ENCODE data around the gene ATP6V1A. TPM values are rescaled to one million over a fixed set of nuclear protein-coding genes. Genes with fewer than 3 reads are reported as not detected.
A peak's percentile ranks its signal among the peaks of the same experiment; 100 is the strongest.

Gene ATP6V1A
- total RNA-seq (10 to 100 TPM; 24.1 to 26.1 TPM), polyA plus RNA-seq (10 to 100 TPM; 22.7 to 26.6 TPM)

DNA sequence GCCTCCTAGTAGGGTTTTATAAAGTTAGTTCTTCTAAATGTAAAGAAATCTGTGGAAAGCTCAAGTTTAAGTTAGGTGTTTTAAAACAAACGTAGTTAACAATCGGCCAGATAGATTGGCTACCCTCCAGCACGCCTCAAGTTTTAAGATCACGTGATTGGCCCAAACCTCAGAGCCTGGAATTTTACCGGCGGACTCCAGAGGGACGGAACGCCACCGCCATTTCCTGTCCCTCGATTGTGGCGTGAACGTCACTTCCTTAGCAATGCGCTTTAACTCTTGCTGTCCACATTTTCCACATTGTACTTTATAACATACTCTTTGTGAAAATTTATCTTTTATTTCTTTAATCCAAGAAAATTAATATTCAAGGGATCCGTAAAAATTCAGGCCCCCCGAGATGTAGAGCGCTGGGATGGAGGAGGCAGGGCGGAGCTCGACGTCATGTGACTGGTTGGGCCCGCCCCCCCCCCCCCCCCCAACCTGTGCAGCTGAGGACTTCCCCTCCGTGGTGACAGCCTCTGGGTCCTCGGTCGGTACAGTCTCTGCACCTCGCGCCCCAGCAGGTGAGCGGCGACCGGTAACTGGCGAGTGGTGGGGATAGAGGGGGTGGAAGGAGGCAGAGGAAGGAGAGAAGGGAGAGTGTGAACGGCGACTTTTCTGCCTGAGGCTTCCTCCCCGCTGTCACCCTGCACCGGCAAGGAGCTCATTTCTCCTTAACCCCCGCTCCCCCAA lies at the start of gene ATP6V1A:
ATP6V1A (plus strand) TSS at position 488 of the 735 bp plus-strand sequence. CDS start 31,719 bp downstream, outside the sequence.
- Mint-ChIP-seq H3K4me1 (peaks cover 39 to 78% (median 52%) of the 10 kb centered on the region in 4 donors), H3K9me3 (peaks cover 0 to 4% (median 0%) of the 10 kb centered on the region in 8 donors), H3K4me3 (peak within 1 kb of the TSS; percentile 92 to 100 (median 98)), H3K36me3 (peaks cover 0 to 17% of the 10 kb centered on the region in 2 donors), H3K27ac (peak within 1 kb of the TSS; percentile 100), H3K27me3 (no peaks in the 10 kb centered on the region)
- Histone ChIP-seq H3K27ac (ENCODE audit: low read depth, low read length) (peak within 1 kb of the TSS; percentile 99), H3K4me1 (ENCODE audit: insufficient read depth, low read length) (peaks cover 60% of the 10 kb centered on the region), H3K4me3 (ENCODE audit: low read length in 2 of 2) (peak within 1 kb of the TSS; percentile 87 to 99), H3K9me3 (ENCODE audit: control insufficient read depth in 1 of 2, low read length in 2 of 2) (no peaks in the 10 kb centered on the region), H3K36me3 (ENCODE audit: insufficient read depth, low read length) (no peaks in the 10 kb centered on the region), H3K27me3 (ENCODE audit: insufficient read depth, low read length) (no peaks in the 10 kb centered on the region)
- ChIA-PET CTCF (ENCODE audit: partially characterized antibody) (interaction anchor here (0.8 to 5.8 kb wide), 14 partner anchors 9 to 309 kb away, joined by 3 to 100 read pairs (median 8); partner anchors contain the start of genes CCDC191, GRAMD1C, QTRT2 and SPICE1), POLR2A (ENCODE audit: partially characterized antibody) (interaction anchor here (0.6 to 5.9 kb wide), 25 partner anchors 10 to 1353 kb away, joined by 3 to 87 read pairs (median 4); partner anchors contain the start of genes ATG3, CCDC191, QTRT2 and SLC35A5)
- intact Hi-C loops (cut with micrococcal nuclease) = loop anchor here (1.0 to 10.0 kb wide), 10 partner anchors 50 to 1401 kb away; partner anchors contain the start of genes ATG3, CCDC191, GRAMD1C and QTRT2
- peak; percentile 89 to 90 (median 89) for DNase-seq

DNA sequence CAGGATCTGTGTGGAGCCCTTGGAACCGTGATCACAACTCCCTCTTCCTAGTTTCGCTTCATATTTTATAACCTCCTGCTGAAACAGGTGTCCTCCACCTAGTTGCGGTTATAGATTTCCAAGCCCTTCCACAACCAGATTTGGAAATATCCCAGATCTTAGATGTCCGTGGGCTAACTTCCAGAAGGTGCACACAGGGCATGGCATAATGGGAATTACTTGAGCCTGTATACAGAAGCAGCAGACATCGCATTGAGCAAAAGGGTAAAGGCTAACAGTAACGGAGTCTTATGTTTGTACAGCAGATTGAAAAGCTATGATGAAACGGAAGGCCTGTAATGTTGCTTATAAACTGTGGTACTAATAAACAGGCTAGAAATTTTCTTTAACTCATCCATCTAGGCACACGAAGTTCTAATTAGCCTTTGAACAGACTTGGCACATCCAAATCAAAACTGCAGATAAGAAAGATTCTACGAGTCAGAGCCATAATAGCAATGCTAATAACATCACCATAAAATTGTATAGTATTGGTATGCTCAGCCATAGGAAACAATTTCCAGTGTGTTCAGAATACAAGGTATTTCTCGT lies 49.2 kb upstream of the ATP6V1A start:
- peak in 1 of 5 donors; percentile 21 for DNase-seq
- ChIA-PET CTCF (ENCODE audit: partially characterized antibody) (interaction anchor here (2.8 kb wide), 1 partner anchor 48 kb away, joined by 18 read pairs; the partner anchor contains the start of genes ATP6V1A and NAA50), POLR2A (ENCODE audit: partially characterized antibody) (interaction anchor here (0.6 to 7.8 kb wide), 3 partner anchors 49 to 360 kb away, joined by 3 to 87 read pairs (median 3); partner anchors contain the start of genes ATP6V1A and NAA50)
- Mint-ChIP-seq H3K4me1 (peaks cover 20 to 33% (median 25%) of the 10 kb centered on the region in 4 donors), H3K27ac (no peak overlapping the region), H3K36me3 (peaks cover 4 to 5% of the 10 kb centered on the region in 2 donors), H3K4me3 (no peak overlapping the region), H3K27me3 (no peaks in the 10 kb centered on the region), H3K9me3 (peaks cover 0 to 2% (median 0%) of the 10 kb centered on the region in 8 donors)
- H3K4me1 ChIP-seq (ENCODE audit: insufficient read depth, low read length) = peaks cover 46% of the 10 kb centered on the region
- H3K27me3 ChIP-seq (ENCODE audit: insufficient read depth, low read length) = no peaks in the 10 kb centered on the region
- intact Hi-C loops (cut with micrococcal nuclease) = loop anchor here (2.0 kb wide), 3 partner anchors 165 to 1135 kb away; partner anchors contain the start of genes SIDT1, SLC35A5 and SPICE1
- peak overlapping the region; percentile 74 to 90 for H3K4me3 ChIP-seq (ENCODE audit: low read length in 2 of 2)
- H3K27ac ChIP-seq (ENCODE audit: low read depth, low read length) = peak overlapping the region; percentile 86
- no peaks in the 10 kb centered on the region for H3K36me3 ChIP-seq (ENCODE audit: insufficient read depth, low read length)
- no peaks in the 10 kb centered on the region for H3K9me3 ChIP-seq (ENCODE audit: control insufficient read depth in 1 of 2, low read length in 2 of 2)

DNA sequence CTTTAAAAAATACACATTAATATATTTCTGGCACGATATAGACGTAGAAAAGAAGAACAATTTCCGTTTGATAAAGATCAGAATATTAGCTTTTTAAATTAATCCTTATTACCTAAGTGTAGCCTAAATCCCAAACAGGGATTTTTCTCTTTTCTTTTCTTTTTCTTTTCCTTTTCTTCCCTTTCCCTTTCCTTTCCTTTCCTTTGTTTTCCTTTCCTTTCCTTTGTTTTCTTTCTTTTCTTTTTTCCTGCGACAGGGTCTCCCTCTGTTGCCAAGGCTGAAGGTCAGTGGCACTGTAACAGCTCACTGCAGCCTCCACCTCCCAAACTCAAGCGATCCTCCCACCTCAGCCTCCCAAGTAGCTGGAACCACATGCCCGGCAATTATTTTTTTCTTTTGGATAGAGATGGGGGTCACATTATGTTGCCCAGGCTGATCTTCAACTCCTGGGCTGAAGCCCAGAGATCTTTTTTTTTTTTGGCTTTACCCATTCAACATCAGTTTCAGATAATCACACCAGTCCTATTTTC lies 48.6 kb upstream of the ATP6V1A start:
- peaks cover 44% of the 10 kb centered on the region for H3K4me1 ChIP-seq (ENCODE audit: insufficient read depth, low read length)
- Mint-ChIP-seq H3K9me3 (peaks cover 0 to 2% (median 0%) of the 10 kb centered on the region in 8 donors), H3K27me3 (no peaks in the 10 kb centered on the region), H3K36me3 (peaks cover 4 to 5% of the 10 kb centered on the region in 2 donors), H3K27ac (peak overlapping the region in 1 of 7 donors; percentile 60), H3K4me3 (peak overlapping the region in 2 of 8 donors; percentile 62 to 76), H3K4me1 (peaks cover 17 to 30% (median 22%) of the 10 kb centered on the region in 4 donors)
- ChIA-PET CTCF (ENCODE audit: partially characterized antibody) (interaction anchor here (2.8 kb wide), 1 partner anchor 47 kb away, joined by 18 read pairs; the partner anchor contains the start of genes ATP6V1A and NAA50), POLR2A (ENCODE audit: partially characterized antibody) (interaction anchor here (0.6 to 7.8 kb wide), 4 partner anchors 37 to 359 kb away, joined by 3 to 87 read pairs (median 3); partner anchors contain the start of genes ATP6V1A and NAA50)
- no peak for DNase-seq
- intact Hi-C loops (cut with micrococcal nuclease) = no loop called here
- no peak overlapping the region for H3K4me3 ChIP-seq (ENCODE audit: low read length in 2 of 2)
- H3K27me3 ChIP-seq (ENCODE audit: insufficient read depth, low read length) = no peaks in the 10 kb centered on the region
- peak overlapping the region; percentile 86 for H3K27ac ChIP-seq (ENCODE audit: low read depth, low read length)
- H3K36me3 ChIP-seq (ENCODE audit: insufficient read depth, low read length) = no peaks in the 10 kb centered on the region
- no peaks in the 10 kb centered on the region for H3K9me3 ChIP-seq (ENCODE audit: control insufficient read depth in 1 of 2, low read length in 2 of 2)

DNA sequence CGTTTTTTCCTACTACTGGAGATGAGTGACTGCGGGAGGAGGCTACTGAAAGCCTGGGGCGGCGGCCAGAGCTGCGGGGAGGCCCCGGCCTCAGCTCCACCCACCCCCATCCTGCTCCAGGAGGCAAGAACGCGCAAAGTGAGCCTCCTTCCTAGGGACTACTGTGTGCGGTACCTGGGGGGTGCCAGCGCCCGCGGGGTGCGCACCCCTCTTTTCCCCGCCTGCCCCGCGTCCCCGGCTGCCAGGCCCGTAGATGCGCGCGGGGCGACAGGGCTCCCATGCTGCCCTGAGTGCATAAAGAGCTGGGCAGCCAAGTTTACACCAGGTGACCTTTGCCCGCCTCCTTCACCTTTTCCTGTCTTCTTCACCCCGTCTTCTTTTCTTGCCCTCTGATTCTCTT lies 47.9 kb upstream of the ATP6V1A start:
- H3K9me3 ChIP-seq (ENCODE audit: control insufficient read depth in 1 of 2, low read length in 2 of 2) = no peaks in the 10 kb centered on the region
- no peak overlapping the region for H3K4me3 ChIP-seq (ENCODE audit: low read length in 2 of 2)
- intact Hi-C loops (cut with micrococcal nuclease) = no loop called here
- Mint-ChIP-seq H3K9me3 (peaks cover 0 to 2% (median 0%) of the 10 kb centered on the region in 8 donors), H3K4me3 (peak overlapping the region in 6 of 8 donors; percentile 43 to 81 (median 72)), H3K4me1 (peaks cover 11 to 24% (median 16%) of the 10 kb centered on the region in 4 donors), H3K36me3 (peaks cover 0 to 5% of the 10 kb centered on the region in 2 donors), H3K27ac (peak overlapping the region in 5 of 7 donors; percentile 60 to 89 (median 73)), H3K27me3 (no peaks in the 10 kb centered on the region)
- POLR2A ChIA-PET (ENCODE audit: partially characterized antibody) = interaction anchor here (1.1 to 7.8 kb wide), 2 partner anchors 36 to 47 kb away, joined by 3 to 87 read pairs; partner anchors contain the start of genes ATP6V1A and NAA50
- peaks cover 38% of the 10 kb centered on the region for H3K4me1 ChIP-seq (ENCODE audit: insufficient read depth, low read length)
- DNase-seq = peak in 2 of 5 donors; percentile 1 to 7
- CTCF ChIA-PET (ENCODE audit: partially characterized antibody) = interaction anchor here (0.8 to 2.8 kb wide), 3 partner anchors 9 to 47 kb away, joined by 3 to 18 read pairs (median 4); partner anchors contain the start of genes ATP6V1A and NAA50
- no peaks in the 10 kb centered on the region for H3K36me3 ChIP-seq (ENCODE audit: insufficient read depth, low read length)
- H3K27ac ChIP-seq (ENCODE audit: low read depth, low read length) = peak overlapping the region; percentile 86
- H3K27me3 ChIP-seq (ENCODE audit: insufficient read depth, low read length) = no peaks in the 10 kb centered on the region

DNA sequence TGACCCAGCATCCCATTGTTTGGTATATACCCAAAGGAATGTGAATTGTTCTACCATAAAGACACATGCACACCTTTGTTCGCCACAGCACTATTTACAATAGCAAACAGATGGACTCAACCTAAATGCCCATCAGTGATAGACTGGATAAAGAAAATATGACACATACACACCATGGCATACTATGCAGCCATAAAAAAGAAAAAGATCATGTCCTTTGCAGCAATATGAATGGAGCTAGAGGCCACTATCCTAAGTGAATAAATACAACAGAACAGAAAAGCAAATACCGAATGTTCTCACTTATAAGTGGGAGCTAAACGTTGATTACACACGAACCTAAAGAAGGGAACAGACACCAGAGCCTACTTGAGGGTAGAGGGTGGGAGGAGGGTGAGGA lies 39.0 kb upstream of the ATP6V1A start:
- no peak overlapping the region for H3K4me3 Mint-ChIP-seq
- peaks cover 3 to 10% of the 10 kb centered on the region in 2 donors for H3K27me3 Mint-ChIP-seq

DNA sequence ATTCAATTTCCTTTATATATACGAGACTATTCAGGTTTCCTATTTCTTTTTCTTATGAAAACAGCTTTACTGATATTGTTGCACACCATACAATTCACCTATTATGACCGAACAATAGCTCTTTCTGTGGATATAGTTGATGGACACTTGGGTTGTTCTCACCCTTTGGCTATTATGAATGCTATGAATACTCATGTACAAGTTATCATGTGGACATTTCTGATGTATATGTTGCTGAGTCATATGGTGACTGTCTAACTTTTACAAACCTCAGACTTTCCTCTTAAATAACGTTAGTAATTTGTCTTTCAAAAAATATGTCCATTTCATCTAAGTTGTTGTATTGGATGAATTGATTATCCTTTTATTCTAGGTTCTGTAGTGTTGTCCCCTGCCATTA lies 34.7 kb upstream of the ATP6V1A start:
- no peak for DNase-seq
- Mint-ChIP-seq H3K4me1 (no peaks in the 10 kb centered on the region), H3K4me3 (no peak overlapping the region), H3K9me3 (no peaks in the 10 kb centered on the region), H3K27ac (no peak overlapping the region), H3K36me3 (peaks cover 4% of the 10 kb centered on the region in 2 donors), H3K27me3 (peaks cover 5 to 8% of the 10 kb centered on the region in 2 donors)
- Histone ChIP-seq H3K4me3 (ENCODE audit: low read length in 2 of 2) (no peak overlapping the region), H3K9me3 (ENCODE audit: control insufficient read depth in 1 of 2, low read length in 2 of 2) (no peaks in the 10 kb centered on the region), H3K27ac (ENCODE audit: low read depth, low read length) (no peak overlapping the region), H3K27me3 (ENCODE audit: insufficient read depth, low read length) (no peaks in the 10 kb centered on the region), H3K36me3 (ENCODE audit: insufficient read depth, low read length) (no peaks in the 10 kb centered on the region), H3K4me1 (ENCODE audit: insufficient read depth, low read length) (no peaks in the 10 kb centered on the region)
- ChIA-PET CTCF (ENCODE audit: partially characterized antibody) (interaction anchor here (0.7 to 0.8 kb wide), 3 partner anchors 23 to 100 kb away, joined by 3 to 4 read pairs (median 3); no protein-coding TSS in a partner anchor), POLR2A (ENCODE audit: partially characterized antibody) (no interaction called here)
- intact Hi-C loops (cut with micrococcal nuclease) = no loop called here

More for the DNA sequence above, 39.0 kb upstream of the ATP6V1A start:
- peak overlapping the region in 1 of 7 donors; percentile 43 for H3K27ac Mint-ChIP-seq
- H3K4me3 ChIP-seq (ENCODE audit: low read length in 2 of 2) = no peak overlapping the region
- intact Hi-C loops (cut with micrococcal nuclease) = no loop called here
- H3K27ac ChIP-seq (ENCODE audit: low read depth, low read length) = no peak overlapping the region
- ChIA-PET POLR2A (ENCODE audit: partially characterized antibody) (no interaction called here), CTCF (ENCODE audit: partially characterized antibody) (no interaction called here)
- no peaks in the 10 kb centered on the region for H3K9me3 ChIP-seq (ENCODE audit: control insufficient read depth in 1 of 2, low read length in 2 of 2)
- no peak for DNase-seq
- no peaks in the 10 kb centered on the region for H3K36me3 Mint-ChIP-seq
- H3K9me3 Mint-ChIP-seq = no peaks in the 10 kb centered on the region
- H3K27me3 ChIP-seq (ENCODE audit: insufficient read depth, low read length) = no peaks in the 10 kb centered on the region
- H3K36me3 ChIP-seq (ENCODE audit: insufficient read depth, low read length) = no peaks in the 10 kb centered on the region
- peaks cover 0 to 1% (median 0%) of the 10 kb centered on the region in 4 donors for H3K4me1 Mint-ChIP-seq
- H3K4me1 ChIP-seq (ENCODE audit: insufficient read depth, low read length) = no peaks in the 10 kb centered on the region
